PC-3 (cell line): Measurements from ENCODE around the gene VEGFA. TPM values are rescaled to one million over a fixed set of nuclear protein-coding genes. Genes with fewer than 3 reads are reported as not detected.

Experiments
- ATAC-seq: fragments of 200-7000 bp; cut with Tn5 transposase; 2 replicates; pipeline ENCODE4 v1.9.1; 2020; ENCODE audit warnings: mild to moderate bottlenecking, moderate library complexity
- BruUV-seq: library from RNA; stranded (reverse); fragments of 400-500 nt; replicated peaks from 2 replicates; lab custom pipeline; 2021; lab: Mats Ljungman, UMichigan
- CTCF ChIA-PET: fragments of 300-600 bp; sonication (Branson Sonifier 250); formaldehyde crosslinking; loops from one replicate; lab custom pipeline; 2022; ENCODE audit warnings: antibody characterized with exemption; lab: Charles Lee
- POLR2A ChIA-PET: fragments of 300-600 bp; sonication (Branson Sonifier 250); formaldehyde crosslinking; loops from one replicate; lab custom pipeline; 2022; ENCODE audit warnings: antibody characterized with exemption; ENCODE audit not compliant: unreplicated experiment; lab: Charles Lee
- DNase-seq: peaks from one replicate; pipeline ENCODE4 v3.0.0-alpha.2; 2015
- H2AFZ ChIP-seq: fragments of 300-600 bp; sonication (generic); 2 replicates; pipeline ENCODE4 v1.6.0; 2016; ENCODE audit warnings: antibody characterized with exemption, low read length
- H3F3A ChIP-seq: fragments of 300-600 bp; sonication (generic); one replicate; pipeline ENCODE4 v1.6.0; 2017; ENCODE audit warnings: antibody characterized with exemption, low read length, control low read depth, mild to moderate bottlenecking; ENCODE audit not compliant: unreplicated experiment
- H3K27ac ChIP-seq: fragments of 300-600 bp; sonication (generic); 2 replicates; pipeline ENCODE4 v1.5.1; 2016; ENCODE audit warnings: mild to moderate bottlenecking, low read length
- H3K27me3 ChIP-seq: fragments of 300-600 bp; sonication (generic); 2 replicates; pipeline ENCODE4 v1.6.1; 2016; ENCODE audit warnings: low read length, mixed read lengths
- H3K36me3 ChIP-seq: fragments of 300-600 bp; sonication (generic); 2 replicates; pipeline ENCODE4 v1.6.1; 2016; ENCODE audit warnings: low read depth, mixed run types, low read length, mixed read lengths
- H3K4me1 ChIP-seq: fragments of 300-600 bp; sonication (generic); 2 replicates; pipeline ENCODE4 v1.5.1; 2016; ENCODE audit warnings: low read length; ENCODE audit not compliant: insufficient read depth
- H3K4me2 ChIP-seq: fragments of 300-600 bp; sonication (generic); 2 replicates; pipeline ENCODE4 v1.6.0; 2016; ENCODE audit warnings: low read length
- H3K4me3 ChIP-seq: fragments of 300-600 bp; sonication (generic); 2 replicates; pipeline ENCODE4 v1.5.1; 2016; ENCODE audit warnings: mild to moderate bottlenecking, low read length, mixed read lengths
- H3K79me2 ChIP-seq: fragments of 300-600 bp; sonication (generic); 2 replicates; pipeline ENCODE4 v1.6.1; 2017; ENCODE audit warnings: low read length, mixed read lengths
- H3K9ac ChIP-seq: fragments of 300-600 bp; sonication (generic); 2 replicates; pipeline ENCODE4 v1.6.0; 2016; ENCODE audit warnings: mild to moderate bottlenecking, low read length
- H3K9me2 ChIP-seq: fragments of 300-600 bp; sonication (generic); replicated peaks from 2 replicates; pipeline ENCODE4 v1.6.1; 2016; ENCODE audit warnings: mixed run types, low read length, mixed read lengths
- H3K9me3 ChIP-seq: fragments of 300-600 bp; sonication (generic); 2 replicates; pipeline ENCODE4 v1.6.1; 2016; ENCODE audit warnings: low read length, mixed read lengths
- H4K20me1 ChIP-seq: fragments of 300-600 bp; sonication (generic); 2 replicates; pipeline ENCODE4 v1.6.1; 2016; ENCODE audit warnings: low read length, mixed read lengths
- EZH2 ChIP-seq: fragments of 300-600 bp; sonication (generic); IDR thresholded peaks from one replicate; pipeline ENCODE4 v1.6.1; 2017; ENCODE audit warnings: antibody characterized with exemption, mild to moderate bottlenecking, low read length; ENCODE audit not compliant: unreplicated experiment
- EZH2phosphoT487 ChIP-seq: fragments of 300-600 bp; sonication (generic); IDR thresholded peaks from 2 replicates; pipeline ENCODE4 v1.6.1; 2018; ENCODE audit warnings: mild to moderate bottlenecking, antibody characterized with exemption, low read length, borderline replicate concordance
- intact Hi-C: fragments of 100-400 bp; cut with micrococcal nuclease; formaldehyde crosslinking; loops from 2 replicates; pipeline ENCODE4 v1.9.0; 2023
- total RNA-seq: library from RNA; depleted of rRNA; stranded (reverse); fragments of >200 nt; gene quantifications from 2 replicates; pipeline ENCODE4 v1.2.3, GENCODE V29; 2014
- TF ChIP-seq, protein P1 (sequence below): fragments of 300-600 bp; sonication (generic); conservative IDR thresholded peaks from 2 replicates; pipeline ENCODE4 v1.5.1; 2017; ENCODE audit warnings: antibody characterized with exemption, low read depth, mild to moderate bottlenecking, low read length

The VEGFA gene
- total RNA-seq, 1 experiment from 2014 or later: 146 TPM

- CTCF ChIA-PET: no interaction called here
- Histone ChIP-seq H3K9me3 (no peaks in the 10 kb centered on the region), H3K4me3 (no peak overlapping the region), H3K4me2 (no peak overlapping the region), H3K27me3 (no peaks in the 10 kb centered on the region), H4K20me1 (no peaks in the 10 kb centered on the region), H3K27ac (no peak overlapping the region), H3K9ac (no peak overlapping the region), H3K36me3 (no peaks in the 10 kb centered on the region), H3K9me2 (no peaks in the 10 kb centered on the region), H3F3A (no peaks in the 10 kb centered on the region), H3K4me1 (peaks cover 27% of the 10 kb centered on the region), H3K79me2 (no peaks in the 10 kb centered on the region), H2AFZ (no peak overlapping the region)
- TF ChIP-seq EZH2: no peak
- TF ChIP-seq, protein P1, sequence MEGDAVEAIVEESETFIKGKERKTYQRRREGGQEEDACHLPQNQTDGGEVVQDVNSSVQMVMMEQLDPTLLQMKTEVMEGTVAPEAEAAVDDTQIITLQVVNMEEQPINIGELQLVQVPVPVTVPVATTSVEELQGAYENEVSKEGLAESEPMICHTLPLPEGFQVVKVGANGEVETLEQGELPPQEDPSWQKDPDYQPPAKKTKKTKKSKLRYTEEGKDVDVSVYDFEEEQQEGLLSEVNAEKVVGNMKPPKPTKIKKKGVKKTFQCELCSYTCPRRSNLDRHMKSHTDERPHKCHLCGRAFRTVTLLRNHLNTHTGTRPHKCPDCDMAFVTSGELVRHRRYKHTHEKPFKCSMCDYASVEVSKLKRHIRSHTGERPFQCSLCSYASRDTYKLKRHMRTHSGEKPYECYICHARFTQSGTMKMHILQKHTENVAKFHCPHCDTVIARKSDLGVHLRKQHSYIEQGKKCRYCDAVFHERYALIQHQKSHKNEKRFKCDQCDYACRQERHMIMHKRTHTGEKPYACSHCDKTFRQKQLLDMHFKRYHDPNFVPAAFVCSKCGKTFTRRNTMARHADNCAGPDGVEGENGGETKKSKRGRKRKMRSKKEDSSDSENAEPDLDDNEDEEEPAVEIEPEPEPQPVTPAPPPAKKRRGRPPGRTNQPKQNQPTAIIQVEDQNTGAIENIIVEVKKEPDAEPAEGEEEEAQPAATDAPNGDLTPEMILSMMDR: no peak
- no peak for TF ChIP-seq EZH2phosphoT487
- no peak for ATAC-seq
- no TSS peak for BruUV-seq
- intact Hi-C loops: no loop called here
- DNase-seq: no peak
- POLR2A ChIA-PET: no interaction called here
Observed at GRCh38 chr6:43804550-43805223, 34.7 kb downstream of the VEGFA start.

GRCh38 chr6:43805699-43806042 lies 35.7 kb downstream of the VEGFA start:
- Histone ChIP-seq H3K9me3 (no peaks in the 10 kb centered on the region), H3K9ac (no peak overlapping the region), H3K27ac (no peak overlapping the region), H3K4me1 (peaks cover 20% of the 10 kb centered on the region), H3K36me3 (no peaks in the 10 kb centered on the region), H3K27me3 (no peaks in the 10 kb centered on the region), H3K9me2 (no peaks in the 10 kb centered on the region), H2AFZ (no peak overlapping the region), H3K4me2 (no peak overlapping the region), H3K4me3 (no peak overlapping the region), H3K79me2 (no peaks in the 10 kb centered on the region), H3F3A (no peaks in the 10 kb centered on the region), H4K20me1 (no peaks in the 10 kb centered on the region)
- ChIA-PET POLR2A (interaction anchor here (0.7 kb wide), 1 partner anchor 432 kb away, joined by 3 read pairs; no protein-coding TSS in a partner anchor), CTCF (no interaction called here)
- intact Hi-C loops: no loop called here
- BruUV-seq: no TSS peak
- DNase-seq (no peak), ATAC-seq (no peak)
- TF ChIP-seq, protein P1: no peak
- TF ChIP-seq EZH2 (no peak), EZH2phosphoT487 (no peak)

DNA sequence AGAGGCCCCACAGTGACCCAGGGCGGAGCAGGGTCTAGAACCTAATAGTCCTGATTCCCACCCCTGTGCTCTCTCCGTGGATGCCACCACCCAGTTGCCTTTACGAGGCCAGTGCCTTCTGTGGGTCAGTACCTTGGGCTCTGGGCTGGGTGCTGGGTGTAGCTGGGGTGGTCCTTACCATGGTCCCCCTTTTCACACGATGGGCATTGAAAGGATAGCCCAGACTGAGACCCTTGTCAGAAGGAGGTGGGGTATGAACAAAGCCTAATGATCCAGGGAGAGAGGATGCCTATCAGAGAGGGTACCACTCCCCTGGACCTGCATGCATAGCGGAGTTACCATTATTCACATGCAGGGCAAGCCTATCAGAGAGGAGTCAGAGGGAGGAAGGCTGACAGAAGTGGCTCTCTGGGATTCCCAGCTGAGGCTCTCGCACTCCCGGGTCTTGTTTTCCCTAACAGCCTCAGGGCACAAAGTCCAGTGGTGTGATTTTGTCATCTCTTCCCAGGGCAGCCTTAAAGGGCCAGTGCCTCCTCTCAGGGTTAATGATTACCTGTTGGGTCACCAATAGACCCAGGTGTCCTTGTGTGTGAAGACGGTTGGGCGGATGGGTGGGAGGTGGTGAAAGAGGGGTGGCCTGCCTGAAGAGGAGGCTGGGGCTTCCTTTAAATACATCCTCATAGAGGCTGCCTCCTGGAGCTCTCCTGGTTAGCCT lies 36.2 kb downstream of the VEGFA start:
- Histone ChIP-seq H3K27me3 (no peaks in the 10 kb centered on the region), H3K79me2 (no peaks in the 10 kb centered on the region), H3K36me3 (no peaks in the 10 kb centered on the region), H3K27ac (no peak overlapping the region), H3K4me1 (peaks cover 20% of the 10 kb centered on the region), H3K9me2 (no peaks in the 10 kb centered on the region), H3K9ac (no peak overlapping the region), H3K9me3 (no peaks in the 10 kb centered on the region), H3K4me2 (no peak overlapping the region), H2AFZ (no peak overlapping the region), H3F3A (no peaks in the 10 kb centered on the region), H3K4me3 (no peak overlapping the region), H4K20me1 (no peaks in the 10 kb centered on the region)
- no peak for TF ChIP-seq EZH2
- no peak for TF ChIP-seq EZH2phosphoT487
- TF ChIP-seq, protein P1: no peak
- intact Hi-C loops: no loop called here
- ATAC-seq (no peak; the same call in 1 of the 2 replicates), DNase-seq (peak; percentile 58)
- BruUV-seq: no TSS peak
- ChIA-PET POLR2A (no interaction called here), CTCF (no interaction called here)
